EH (cell line): ENCODE data around the gene UBXN4.
A peak's percentile ranks its signal among the peaks of the same experiment; 100 is the strongest.
"Not testable (repeated sequence)": the region's sequence is repeated elsewhere in the genome, so short reads cannot be mapped to it uniquely, and the experiment has no call there.

Experiments used
- DNase-seq: peaks from one replicate; pipeline ENCODE4 v3.0.0-alpha.2; 2015; ENCODE audit warnings: low read depth

The UBXN4 gene

GRCh38 chr2:135741395-135742324, at the start of gene UBXN4:
Gene UBXN4 (plus strand): TSS chr2:135741855. CDS start chr2:135741930, 75 bp downstream.
- peak; percentile 99 for DNase-seq

DNA sequence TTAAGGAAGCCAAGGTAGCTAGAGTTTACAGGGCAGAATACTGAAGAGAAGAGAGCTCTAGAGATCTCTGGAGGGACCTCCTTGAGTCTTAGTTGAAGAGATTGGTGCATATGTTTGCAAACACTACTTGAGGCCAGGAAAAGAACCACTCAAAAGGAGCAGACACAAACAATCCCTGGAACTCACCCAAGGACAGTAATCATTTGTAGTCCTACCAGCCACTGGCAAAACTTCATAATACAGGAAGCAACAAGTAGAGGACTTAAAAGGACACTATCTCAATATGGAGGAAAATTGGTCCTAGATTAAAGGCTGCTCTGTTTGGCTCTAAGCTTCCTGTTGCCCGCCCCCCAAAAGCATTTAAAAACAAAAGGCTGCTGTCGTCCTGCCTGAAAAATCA, 46.9 kb upstream of the UBXN4 start:
- DNase-seq = peak; percentile 17

- no peak for DNase-seq
These were observed 42.8 kb upstream of the UBXN4 start for GRCh38 chr2:135698838-135699237.

GRCh38 chr2:135701442-135701841, 40.2 kb upstream of the UBXN4 start:
- DNase-seq = peak; percentile 69

GRCh38 chr2:135703300-135703699, 38.4 kb upstream of the UBXN4 start:
- DNase-seq = no peak

- not testable (repeated sequence) for DNase-seq
These were observed 37.6 kb upstream of the UBXN4 start for GRCh38 chr2:135704075-135704474.

GRCh38 chr2:135708159-135708558, 33.5 kb upstream of the UBXN4 start:
- DNase-seq = no peak

- DNase-seq = peak; percentile 56
These were observed 31.7 kb upstream of the UBXN4 start for GRCh38 chr2:135709992-135710391.

- not testable (repeated sequence) for DNase-seq
These were observed 26.6 kb upstream of the UBXN4 start for GRCh38 chr2:135715086-135715485.

- no peak for DNase-seq
These were observed 13.5 kb upstream of the UBXN4 start for GRCh38 chr2:135728064-135728743.

DNA sequence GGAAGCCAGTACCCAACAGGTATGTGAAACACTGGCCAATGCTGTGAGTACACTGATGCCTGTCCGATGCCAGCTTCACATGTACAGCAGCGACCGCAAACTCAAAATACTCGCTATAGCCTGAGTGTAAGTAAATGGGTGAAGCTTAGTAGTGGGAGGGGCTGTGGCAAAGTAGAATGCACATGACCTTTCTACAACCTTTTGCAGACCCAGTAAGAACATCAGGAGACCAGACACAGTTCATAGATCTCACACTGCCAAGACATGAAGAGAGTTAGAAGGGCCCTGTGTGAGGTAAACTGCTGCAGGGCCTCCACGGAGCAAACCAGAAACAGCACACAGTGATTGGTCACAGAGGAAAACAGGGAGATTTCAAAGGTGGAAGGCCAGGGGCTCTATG, 9.1 kb upstream of the UBXN4 start:
- DNase-seq = no peak

- DNase-seq = no peak
These were observed 8.6 kb upstream of the UBXN4 start for GRCh38 chr2:135733045-135733444.

- DNase-seq = no peak
These were observed 5.1 kb upstream of the UBXN4 start for GRCh38 chr2:135736546-135736945.

DNA sequence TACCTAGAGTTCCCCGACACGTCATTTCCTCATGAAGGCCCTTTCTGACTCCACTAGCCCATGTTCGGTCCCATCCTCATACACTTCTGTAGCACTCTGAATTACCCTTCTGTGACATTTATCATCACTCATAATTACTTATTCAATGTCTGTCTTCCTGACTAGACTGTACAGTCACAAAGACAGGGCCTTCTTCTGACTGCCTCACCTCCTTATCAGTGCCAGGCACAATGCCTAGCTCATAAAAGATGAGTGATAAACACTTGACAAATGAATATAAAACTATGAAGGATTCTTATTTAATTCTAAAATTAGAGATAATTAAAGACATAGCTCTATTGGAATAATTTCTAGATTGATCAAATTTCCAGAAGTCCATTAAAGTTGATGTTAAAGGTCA, 1.4 kb upstream of the UBXN4 start:
- DNase-seq = no peak

DNA sequence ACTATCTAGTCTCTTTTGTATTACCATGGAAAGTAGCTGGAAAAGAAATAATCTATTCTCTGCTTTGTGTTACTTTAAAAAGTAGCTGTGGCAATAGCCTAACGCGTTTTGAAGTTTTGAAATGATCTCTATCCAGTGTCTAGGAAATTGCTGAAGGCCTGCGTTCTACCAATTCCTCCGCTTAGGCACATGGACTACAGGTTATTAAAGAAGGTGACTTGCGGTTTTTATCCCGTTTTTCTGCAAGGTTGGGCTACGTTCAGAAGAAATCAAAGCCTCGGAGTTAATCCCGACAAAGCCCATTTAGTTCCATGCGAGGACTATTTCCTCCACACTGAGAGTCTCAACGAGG, 636 bp upstream of the UBXN4 start:
- DNase-seq = no peak

GRCh38 chr2:135742325-135742757, 686 bp downstream of the UBXN4 start:
- DNase-seq = peak; percentile 64

DNA sequence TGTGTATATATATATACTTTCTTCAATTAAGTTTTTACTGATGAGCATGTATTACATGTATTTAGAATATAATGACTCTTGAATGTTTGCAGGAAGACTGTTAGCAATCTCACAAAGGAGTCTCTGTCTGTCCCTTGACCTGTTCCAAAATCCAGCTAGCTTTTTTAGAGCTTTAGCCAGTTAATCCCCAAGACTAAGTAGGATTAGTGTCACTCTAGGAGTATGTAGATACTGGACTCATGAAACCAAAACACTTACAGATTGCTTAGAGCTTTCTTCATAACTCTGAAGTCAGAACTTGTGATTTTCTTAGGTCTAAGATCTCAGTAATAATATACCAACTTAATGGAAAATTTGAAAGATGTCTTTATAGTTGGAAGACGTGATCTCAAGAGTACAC, 2.2 kb downstream of the UBXN4 start:
- DNase-seq = peak; percentile 8

- DNase-seq = peak; percentile 37
These were observed 3.2 kb downstream of the UBXN4 start for GRCh38 chr2:135744760-135745314.

- DNase-seq = peak; percentile 91
These were observed 3.9 kb downstream of the UBXN4 start for GRCh38 chr2:135745545-135745944.

GRCh38 chr2:135755573-135755972, 13.9 kb downstream of the UBXN4 start:
- DNase-seq = no peak

- no peak for DNase-seq
These were observed 15.0 kb downstream of the UBXN4 start for GRCh38 chr2:135756692-135757091.

- peak; percentile 10 for DNase-seq
These were observed 20.4 kb downstream of the UBXN4 start for GRCh38 chr2:135762022-135762421.

- no peak for DNase-seq
These were observed 20.9 kb downstream of the UBXN4 start for GRCh38 chr2:135762530-135762929.
